Activated CD4-positive, alpha-beta T cell treated with anti-CD3 and anti-CD28 coated beads for 36 hours (primary cell): ENCODE results near the gene NBAS. TPM values are rescaled to one million over a fixed set of nuclear protein-coding genes. Genes with fewer than 3 reads are reported as not detected.
"Not testable (repeated sequence)": the region's sequence is repeated elsewhere in the genome, so short reads cannot be mapped to it uniquely, and the experiment has no call there.

Experiments used
- ATAC-seq: fragments of 200-7000 bp; cut with Tn5 transposase; one replicate; pipeline ENCODE4 v1.10.0; 2021; ENCODE audit warnings: mild to moderate bottlenecking, moderate library complexity
- CTCF ChIA-PET: fragments of 350-600 bp; sonication (Branson Sonifier 250); formaldehyde crosslinking; loops from one replicate; lab custom pipeline; 2021; ENCODE audit warnings: antibody characterized with exemption; lab: Charles Lee
- POLR2A ChIA-PET: fragments of 350-600 bp; sonication (Branson Sonifier 250); formaldehyde crosslinking; loops from one replicate; lab custom pipeline; 2021; ENCODE audit warnings: antibody characterized with exemption, inconsistent platforms; lab: Charles Lee
- DNase-seq: peaks from one replicate; pipeline ENCODE4 v3.0.0-alpha.2; 2020
- H3K27ac Mint-ChIP-seq: one replicate; pipeline ENCODE4 v1.8.0; 2021; ENCODE audit warnings: mixed read lengths
- H3K27me3 Mint-ChIP-seq: one replicate; pipeline ENCODE4 v1.8.0; 2021; ENCODE audit warnings: mixed read lengths
- H3K36me3 Mint-ChIP-seq: one replicate; pipeline ENCODE4 v1.8.0; 2021; ENCODE audit warnings: low read depth, mixed read lengths
- H3K4me1 Mint-ChIP-seq: one replicate; pipeline ENCODE4 v1.8.0; 2021; ENCODE audit warnings: mixed read lengths
- H3K4me3 Mint-ChIP-seq: one replicate; pipeline ENCODE4 v1.8.0; 2021; ENCODE audit warnings: mild to moderate bottlenecking, moderate library complexity, mixed read lengths
- H3K9me3 Mint-ChIP-seq: one replicate; pipeline ENCODE4 v1.8.0; 2021; ENCODE audit warnings: low read depth, mixed read lengths
- intact Hi-C, 2 experiments: fragments of 100-400 bp; cut with DNase I in 1 of 2; cut with micrococcal nuclease in 1 of 2; formaldehyde crosslinking; loops; one replicate each; pipeline versions ENCODE4 v1.14.2 to v1.15.1; 2022 to 2024; cut with DNase I, micrococcal nuclease
- total RNA-seq, 2 experiments: library from RNA; stranded (reverse); gene quantifications; one replicate each; pipeline ENCODE4 v1.2.3, GENCODE V29; 2021

NBAS gene
- total RNA-seq, 2 experiments from 2014 or later, result 38.1 to 44.3 TPM

DNA sequence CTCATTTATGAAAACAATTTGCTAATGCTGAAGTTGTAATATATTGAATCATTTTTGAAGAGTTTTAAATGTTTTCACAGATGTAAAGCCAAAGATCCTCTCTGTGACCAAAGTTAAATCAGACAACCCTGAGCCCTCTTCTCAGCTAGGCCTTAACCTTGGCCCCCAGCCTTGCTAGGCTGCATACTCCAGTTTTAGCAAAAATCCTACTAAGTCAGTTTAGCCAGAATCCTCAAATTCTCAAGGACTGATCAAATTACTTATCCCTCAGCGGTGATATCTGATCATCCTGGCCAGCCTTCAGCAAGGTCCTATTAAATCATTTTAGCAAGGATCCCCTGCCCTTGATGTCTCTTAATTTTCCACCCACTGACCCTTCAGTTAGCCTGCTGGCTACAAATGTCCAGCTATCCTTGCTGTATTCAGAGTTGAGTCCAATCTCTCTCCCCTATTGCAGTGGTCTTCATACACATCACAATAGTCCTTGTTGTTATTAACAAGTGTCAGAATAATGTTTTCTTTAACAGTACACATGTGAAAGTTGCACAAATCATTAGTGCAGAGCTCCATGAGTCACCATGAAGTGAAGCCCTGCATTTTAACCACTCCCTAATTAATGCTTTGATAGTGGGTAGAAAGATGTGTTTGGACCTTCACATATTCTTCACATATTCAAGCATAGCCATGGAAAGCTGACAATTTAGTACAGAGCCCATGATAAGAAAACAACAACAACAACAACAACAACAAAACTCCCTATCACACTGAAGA is 206.4 kb downstream of the NBAS start:
- Mint-ChIP-seq H3K9me3 (no peaks in the 10 kb centered on the region), H3K4me1 (no peaks in the 10 kb centered on the region), H3K27ac (no peak overlapping the region), H3K36me3 (peaks cover 53% of the 10 kb centered on the region), H3K4me3 (no peak overlapping the region), H3K27me3 (no peaks in the 10 kb centered on the region)
- ATAC-seq (no peak), DNase-seq (no peak)
- intact Hi-C loops, result no loop called here
- POLR2A ChIA-PET, result interaction anchor here (0.7 kb wide), 1 partner anchor 59 kb away, joined by 3 read pairs; no protein-coding TSS in a partner anchor
- CTCF ChIA-PET, result no interaction called here

DNA sequence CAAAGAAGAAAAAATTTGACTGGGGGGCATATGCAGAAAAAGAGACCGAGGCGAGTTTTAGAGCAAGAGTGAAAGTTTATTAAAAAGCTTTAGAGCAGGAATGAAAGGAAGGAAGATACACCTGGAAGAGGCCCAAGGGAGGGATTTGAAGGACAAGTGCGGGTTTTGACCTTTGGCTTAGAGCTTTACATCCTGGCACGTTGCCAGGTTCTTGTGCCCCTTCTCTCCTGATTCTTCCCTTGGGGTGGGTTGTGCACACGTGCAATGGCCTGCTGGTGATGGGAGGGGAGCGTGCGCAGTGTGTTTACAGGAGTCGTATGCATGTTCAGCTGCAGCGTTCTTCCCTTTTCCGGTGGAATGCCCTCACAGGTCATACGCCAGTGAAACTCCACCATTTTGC is 208.8 kb downstream of the NBAS start:
- DNase-seq, result no peak
- no peaks in the 10 kb centered on the region for H3K27me3 Mint-ChIP-seq
- H3K9me3 Mint-ChIP-seq, result no peaks in the 10 kb centered on the region
- H3K4me3 Mint-ChIP-seq, result no peak overlapping the region
- no peak for ATAC-seq
- ChIA-PET CTCF (interaction anchor here (0.7 to 1.0 kb wide), 2 partner anchors 156 to 340 kb away, joined by 3 read pairs; no protein-coding TSS in a partner anchor), POLR2A (no interaction called here)
- H3K4me1 Mint-ChIP-seq, result no peaks in the 10 kb centered on the region
- intact Hi-C loops, result no loop called here
- no peak overlapping the region for H3K27ac Mint-ChIP-seq
- H3K36me3 Mint-ChIP-seq, result peaks cover 60% of the 10 kb centered on the region

DNA sequence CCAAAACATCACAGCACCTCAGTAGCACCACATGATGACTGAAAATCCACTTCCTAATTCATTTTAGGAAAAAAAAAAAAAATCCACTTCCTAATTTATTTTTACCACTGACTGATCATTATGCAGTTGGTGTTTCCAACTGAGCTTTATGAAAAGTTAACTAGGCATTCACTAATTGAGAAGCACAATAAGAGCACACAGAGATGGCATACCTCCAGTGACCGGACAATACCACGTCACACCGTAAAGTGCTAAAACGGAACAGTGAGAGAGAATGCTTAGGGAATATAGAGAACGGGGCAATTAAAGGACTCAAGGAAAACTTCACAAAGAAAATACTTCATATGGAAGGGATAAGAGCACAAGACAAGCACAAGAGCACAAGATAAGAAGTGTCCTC is 212.5 kb downstream of the NBAS start:
- no peaks in the 10 kb centered on the region for H3K4me1 Mint-ChIP-seq
- no peak for ATAC-seq
- ChIA-PET POLR2A (no interaction called here), CTCF (no interaction called here)
- peaks cover 2% of the 10 kb centered on the region for H3K9me3 Mint-ChIP-seq
- H3K27me3 Mint-ChIP-seq, result no peaks in the 10 kb centered on the region
- H3K4me3 Mint-ChIP-seq, result no peak overlapping the region
- H3K36me3 Mint-ChIP-seq, result peaks cover 58% of the 10 kb centered on the region
- no peak for DNase-seq
- intact Hi-C loops, result no loop called here
- no peak overlapping the region for H3K27ac Mint-ChIP-seq

DNA sequence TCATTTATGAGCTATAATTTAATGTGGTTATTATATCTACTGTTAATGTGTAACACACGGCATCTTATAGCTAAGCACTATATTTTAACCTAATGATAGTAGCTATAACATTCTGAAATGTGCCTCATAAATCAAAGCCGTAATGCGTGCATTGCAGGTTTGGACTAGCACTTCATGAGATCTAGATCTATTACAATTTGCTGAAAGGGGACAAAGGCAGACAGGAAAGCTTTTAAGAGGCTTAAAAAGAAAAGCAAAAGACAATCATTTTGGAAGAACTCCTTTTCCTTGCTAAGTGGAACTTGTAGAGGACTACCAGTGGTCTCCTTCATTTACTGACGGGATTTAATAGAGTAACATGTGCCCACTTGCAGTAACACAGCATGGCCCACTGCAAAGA is 213.1 kb downstream of the NBAS start:
- H3K4me1 Mint-ChIP-seq, result no peaks in the 10 kb centered on the region
- no peaks in the 10 kb centered on the region for H3K27me3 Mint-ChIP-seq
- H3K4me3 Mint-ChIP-seq, result no peak overlapping the region
- DNase-seq (no peak), ATAC-seq (no peak)
- peaks cover 54% of the 10 kb centered on the region for H3K36me3 Mint-ChIP-seq
- ChIA-PET POLR2A (no interaction called here), CTCF (interaction anchor here (0.6 kb wide), 1 partner anchor 1261 kb away, joined by 3 read pairs; no protein-coding TSS in a partner anchor)
- peaks cover 2% of the 10 kb centered on the region for H3K9me3 Mint-ChIP-seq
- intact Hi-C loops, result no loop called here
- no peak overlapping the region for H3K27ac Mint-ChIP-seq

DNA sequence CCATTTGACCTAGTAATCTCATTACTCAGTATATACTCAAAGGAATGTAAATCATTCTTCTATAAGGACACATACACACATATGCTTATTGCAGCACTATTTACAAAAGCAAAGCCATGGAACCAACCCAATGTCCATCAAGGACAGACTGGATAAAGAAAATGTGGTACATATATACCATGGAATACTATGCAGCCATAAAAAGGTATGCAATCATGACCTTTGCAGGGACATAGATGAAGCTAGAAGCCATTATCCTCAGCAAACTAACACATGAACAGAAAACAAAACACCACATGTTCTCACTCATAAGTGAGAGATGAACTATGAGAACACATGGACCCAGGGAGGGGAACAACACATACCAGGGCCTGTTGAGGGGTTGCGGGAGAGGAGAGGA is 214.5 kb downstream of the NBAS start:
- ChIA-PET POLR2A (interaction anchor here (0.6 kb wide), 1 partner anchor 402 kb away, joined by 6 read pairs; no protein-coding TSS in a partner anchor), CTCF (no interaction called here)
- H3K36me3 Mint-ChIP-seq, result peaks cover 48% of the 10 kb centered on the region
- H3K4me1 Mint-ChIP-seq, result no peaks in the 10 kb centered on the region
- H3K4me3 Mint-ChIP-seq, result no peak overlapping the region
- H3K27me3 Mint-ChIP-seq, result no peaks in the 10 kb centered on the region
- no peak for DNase-seq
- no peak overlapping the region for H3K27ac Mint-ChIP-seq
- ATAC-seq, result no peak
- intact Hi-C loops, result no loop called here
- peaks cover 2% of the 10 kb centered on the region for H3K9me3 Mint-ChIP-seq

DNA sequence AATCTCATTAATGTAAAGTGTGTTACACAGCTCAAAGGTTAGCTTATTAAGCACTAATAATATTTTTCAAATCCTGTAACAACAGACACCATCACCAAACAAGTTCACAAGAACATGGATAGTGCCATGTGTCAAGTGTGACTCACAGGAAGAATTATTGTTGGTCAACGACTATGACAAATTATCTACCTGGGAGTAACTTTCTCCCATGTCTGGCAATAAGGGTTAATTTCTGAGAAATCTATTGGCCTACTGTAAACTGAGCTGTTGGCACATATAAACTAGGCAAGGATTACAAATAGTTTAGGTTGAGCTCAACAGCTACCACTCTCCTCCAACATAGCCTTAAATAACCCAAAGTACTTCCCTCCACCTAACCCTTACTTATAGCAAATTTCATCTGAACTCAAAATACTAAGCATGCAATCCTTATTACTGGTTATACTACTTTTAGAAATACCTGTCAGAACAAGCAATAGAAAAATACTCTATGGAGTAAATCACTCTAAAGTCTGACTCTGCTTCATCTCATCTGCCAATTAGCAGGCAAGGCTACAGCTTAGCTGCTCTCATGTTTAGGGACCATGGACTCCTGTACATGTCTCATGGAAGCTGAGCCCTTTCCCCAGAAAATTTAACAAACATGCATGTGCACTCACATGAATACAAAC is 223.0 kb downstream of the NBAS start:
- POLR2A ChIA-PET, result no interaction called here
- Mint-ChIP-seq H3K27me3 (no peaks in the 10 kb centered on the region), H3K27ac (no peak overlapping the region), H3K36me3 (peaks cover 35% of the 10 kb centered on the region), H3K4me1 (peaks cover 11% of the 10 kb centered on the region), H3K9me3 (no peaks in the 10 kb centered on the region), H3K4me3 (no peak overlapping the region)
- intact Hi-C loops, result no loop called here
- CTCF ChIA-PET, result interaction anchor here (0.6 kb wide), 1 partner anchor 356 kb away, joined by 3 read pairs; no protein-coding TSS in a partner anchor
- no peak for ATAC-seq
- DNase-seq, result no peak

DNA sequence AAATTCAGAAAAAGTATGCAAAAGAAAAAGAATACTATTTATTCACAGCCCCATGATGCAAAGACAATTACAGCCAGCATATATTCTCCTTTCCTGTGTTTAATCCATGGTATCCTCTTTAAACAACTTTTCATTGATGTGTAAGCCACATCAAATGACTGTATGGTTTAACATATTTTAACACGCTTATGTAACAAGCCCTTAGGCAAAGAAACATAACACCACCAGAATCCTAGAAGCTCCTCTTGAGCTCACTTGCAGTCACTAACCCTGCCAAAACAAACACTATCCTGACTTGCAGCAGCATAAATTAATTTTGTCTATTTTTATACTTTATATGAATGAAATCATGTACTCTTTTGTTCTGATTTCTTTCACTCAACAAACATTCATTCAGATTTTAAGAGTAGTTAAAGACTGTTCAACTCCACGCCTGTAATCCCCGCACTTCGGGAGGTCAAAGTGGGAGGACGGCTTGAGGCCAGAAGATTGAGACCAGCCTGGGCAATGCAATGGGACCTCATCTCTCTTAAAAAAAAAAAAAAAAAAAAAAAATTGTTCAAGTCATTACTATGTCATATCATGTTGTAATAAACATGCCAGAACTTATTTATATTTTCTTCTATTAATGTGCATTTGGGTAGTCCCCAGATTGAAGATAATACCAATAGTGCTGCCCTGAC is 226.3 kb downstream of the NBAS start:
- Mint-ChIP-seq H3K27me3 (no peaks in the 10 kb centered on the region), H3K27ac (no peak overlapping the region), H3K36me3 (peaks cover 32% of the 10 kb centered on the region), H3K4me3 (no peak overlapping the region), H3K9me3 (no peaks in the 10 kb centered on the region), H3K4me1 (peaks cover 11% of the 10 kb centered on the region)
- ChIA-PET POLR2A (no interaction called here), CTCF (no interaction called here)
- intact Hi-C loops, result no loop called here
- ATAC-seq (no peak), DNase-seq (no peak)

DNA sequence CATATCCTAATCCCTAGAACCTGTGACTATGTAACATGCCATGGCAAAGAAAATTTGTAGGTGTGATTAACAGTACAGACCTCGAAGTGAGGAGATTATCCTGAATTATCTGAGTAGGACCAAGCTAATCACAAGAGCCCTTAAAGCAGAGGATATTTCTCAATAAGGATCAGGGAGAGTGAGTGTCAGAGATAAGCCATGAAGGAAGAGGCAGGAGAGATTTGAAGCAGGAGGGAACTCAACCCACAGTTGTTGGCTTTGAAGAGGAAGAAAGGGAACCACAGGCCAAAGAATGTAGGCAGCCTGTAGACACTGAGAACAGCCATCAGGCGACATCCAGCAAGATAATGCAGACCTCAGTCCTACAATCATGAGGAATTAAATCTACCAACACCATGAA is 229.3 kb downstream of the NBAS start:
- Mint-ChIP-seq H3K4me1 (peaks cover 6% of the 10 kb centered on the region), H3K27ac (no peak overlapping the region), H3K36me3 (peaks cover 29% of the 10 kb centered on the region), H3K4me3 (no peak overlapping the region), H3K9me3 (no peaks in the 10 kb centered on the region), H3K27me3 (no peaks in the 10 kb centered on the region)
- DNase-seq, result no peak
- no peak for ATAC-seq
- intact Hi-C loops, result no loop called here
- ChIA-PET CTCF (no interaction called here), POLR2A (no interaction called here)

DNA sequence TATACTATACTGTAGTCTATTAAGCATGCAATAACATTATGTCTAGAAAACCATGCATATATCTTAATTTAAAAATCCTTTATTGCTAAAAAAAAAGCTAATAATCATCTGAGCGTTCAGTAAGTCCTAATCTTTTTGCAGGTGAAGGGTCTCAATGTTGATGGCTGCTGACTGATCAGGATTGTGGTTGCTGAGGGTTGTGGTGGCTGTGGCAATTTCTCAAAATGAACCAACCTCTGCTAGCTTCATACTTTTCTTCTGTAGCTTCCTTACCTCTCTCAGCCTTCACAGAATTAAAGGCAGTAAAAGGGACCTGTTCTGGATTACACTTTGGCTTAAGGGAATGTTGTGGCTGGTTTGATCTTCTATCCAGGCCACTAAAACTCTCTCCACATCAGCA is 235.8 kb downstream of the NBAS start:
- CTCF ChIA-PET, result interaction anchor here (0.6 to 0.7 kb wide), 2 partner anchors 29 to 152 kb away, joined by 3 read pairs; no protein-coding TSS in a partner anchor

DNA sequence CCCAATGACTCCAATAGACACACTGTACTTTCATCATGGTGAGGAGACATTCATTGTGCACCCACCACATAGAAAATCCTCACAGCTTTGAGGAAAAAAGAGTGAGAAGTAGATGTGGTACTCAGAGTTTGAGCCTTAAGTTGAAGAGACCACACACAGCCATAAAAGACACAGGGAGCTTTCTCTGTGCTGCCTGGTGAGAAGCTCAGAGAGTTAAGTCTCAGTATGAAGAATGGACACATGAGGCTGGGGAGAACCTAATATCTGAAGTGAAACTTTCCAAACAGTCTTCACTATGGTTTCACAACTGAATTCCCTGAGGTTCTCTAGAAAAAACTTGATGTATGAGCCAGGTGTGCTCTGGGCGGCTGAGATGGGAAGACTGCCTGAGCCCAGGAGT is 237.9 kb downstream of the NBAS start:
- no peak overlapping the region for H3K27ac Mint-ChIP-seq
- CTCF ChIA-PET, result no interaction called here
- H3K27me3 Mint-ChIP-seq, result no peaks in the 10 kb centered on the region
- intact Hi-C loops, result no loop called here
- peaks cover 33% of the 10 kb centered on the region for H3K9me3 Mint-ChIP-seq
- ATAC-seq, result no peak
- H3K36me3 Mint-ChIP-seq, result peaks cover 73% of the 10 kb centered on the region
- H3K4me3 Mint-ChIP-seq, result no peak overlapping the region
- POLR2A ChIA-PET, result no interaction called here
- DNase-seq, result no peak
- H3K4me1 Mint-ChIP-seq, result no peaks in the 10 kb centered on the region

More for the DNA sequence above, 235.8 kb downstream of the NBAS start:
- H3K27ac Mint-ChIP-seq, result no peak overlapping the region
- no peaks in the 10 kb centered on the region for H3K27me3 Mint-ChIP-seq
- no peaks in the 10 kb centered on the region for H3K4me1 Mint-ChIP-seq
- ATAC-seq (no peak), DNase-seq (no peak)
- peaks cover 53% of the 10 kb centered on the region for H3K36me3 Mint-ChIP-seq
- H3K9me3 Mint-ChIP-seq, result peaks cover 14% of the 10 kb centered on the region
- POLR2A ChIA-PET, result no interaction called here
- no peak overlapping the region for H3K4me3 Mint-ChIP-seq
- intact Hi-C loops, result no loop called here

DNA sequence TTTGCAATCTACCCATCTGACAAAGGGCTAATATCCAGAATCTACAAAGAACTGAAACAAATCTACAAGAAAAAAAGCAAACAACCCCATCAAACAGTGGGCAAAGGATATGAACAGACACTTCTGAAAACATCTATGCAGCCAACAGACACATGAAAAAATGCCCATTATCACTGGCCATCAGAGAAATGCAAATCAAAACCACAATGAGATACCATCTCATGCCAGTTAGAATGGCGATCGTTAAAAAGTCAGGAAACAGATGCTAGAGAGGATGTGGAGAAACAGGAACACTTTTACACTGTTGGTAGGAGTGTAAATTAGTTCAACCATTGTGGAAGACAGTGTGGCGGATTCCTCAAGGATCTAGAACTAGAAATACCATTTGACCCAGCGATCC is 239.7 kb downstream of the NBAS start:
- Mint-ChIP-seq H3K9me3 (peaks cover 33% of the 10 kb centered on the region), H3K36me3 (peaks cover 85% of the 10 kb centered on the region)
- H3K27me3 Mint-ChIP-seq, DNase-seq, H3K4me3 Mint-ChIP-seq, CTCF ChIA-PET, POLR2A ChIA-PET, H3K4me1 Mint-ChIP-seq, intact Hi-C loops, ATAC-seq, H3K27ac Mint-ChIP-seq: not testable (repeated sequence)
